Stimulated activated CD8-positive, alpha-beta memory T cell treated with anti-CD3 and anti-CD28 coated beads, Interleukin-12 subunit alpha, Interleukin-12 subunit beta, amount 100 ng/mL, for 1 hour (primary cell): ENCODE data around the gene UBE2D2.
"Not testable (repeated sequence)": the region's sequence is repeated elsewhere in the genome, so short reads cannot be mapped to it uniquely, and the experiment has no call there.

ENCODE experiments used
- DNase-seq: peaks from one replicate; pipeline ENCODE4 v3.0.0-alpha.2; 2020; ENCODE audit warnings: low read depth

The UBE2D2 gene

GRCh38 chr5:139584137-139584536, 23.0 kb downstream of the UBE2D2 start:
- no peak for DNase-seq

- not testable (repeated sequence) for DNase-seq
Measured at GRCh38 chr5:139588116-139588515, 27.0 kb downstream of the UBE2D2 start.

- no peak for DNase-seq
Measured at GRCh38 chr5:139588962-139589361, 27.8 kb downstream of the UBE2D2 start.

- no peak for DNase-seq
Measured at GRCh38 chr5:139592289-139592688, 31.1 kb downstream of the UBE2D2 start.

GRCh38 chr5:139593076-139593475, 31.9 kb downstream of the UBE2D2 start:
- DNase-seq, result not testable (repeated sequence)

- no peak for DNase-seq
Measured at GRCh38 chr5:139593716-139594319, 32.7 kb downstream of the UBE2D2 start.

- no peak for DNase-seq
Measured at GRCh38 chr5:139597134-139597533, 36.0 kb downstream of the UBE2D2 start.

- not testable (repeated sequence) for DNase-seq
Measured at GRCh38 chr5:139598601-139598965, 37.4 kb downstream of the UBE2D2 start.

GRCh38 chr5:139600336-139600949, 39.3 kb downstream of the UBE2D2 start:
- DNase-seq, result no peak

GRCh38 chr5:139601429-139601828, 40.3 kb downstream of the UBE2D2 start:
- no peak for DNase-seq

GRCh38 chr5:139601948-139602347, 40.8 kb downstream of the UBE2D2 start:
- not testable (repeated sequence) for DNase-seq

- DNase-seq, result no peak
Measured at GRCh38 chr5:139605887-139606286, 44.7 kb downstream of the UBE2D2 start.

GRCh38 chr5:139611703-139612584, 50.8 kb downstream of the UBE2D2 start:
- no peak for DNase-seq

GRCh38 chr5:139619861-139620260, 58.7 kb downstream of the UBE2D2 start:
- DNase-seq, result no peak

GRCh38 chr5:139625398-139625797, 64.3 kb downstream of the UBE2D2 start:
- DNase-seq, result not testable (repeated sequence)

GRCh38 chr5:139630855-139631254, 69.7 kb downstream of the UBE2D2 start:
- DNase-seq, result no peak

- no peak for DNase-seq
Measured at GRCh38 chr5:139631520-139632165, 70.5 kb downstream of the UBE2D2 start.

GRCh38 chr5:139633295-139634027, 72.3 kb downstream of the UBE2D2 start:
- DNase-seq, result peak; percentile 53

- no peak for DNase-seq
Measured at GRCh38 chr5:139634028-139634325, 72.8 kb downstream of the UBE2D2 start.

GRCh38 chr5:139634541-139634940, 73.4 kb downstream of the UBE2D2 start:
- DNase-seq, result no peak

- DNase-seq, result no peak
Measured at GRCh38 chr5:139635191-139635590, 74.1 kb downstream of the UBE2D2 start.

- no peak for DNase-seq
Measured at GRCh38 chr5:139635606-139636206, 74.6 kb downstream of the UBE2D2 start.
